Osteoblast (primary cell): Measurements from ENCODE around the gene TPPP2. TPM values are rescaled to one million over a fixed set of nuclear protein-coding genes. Genes with fewer than 3 reads are reported as not detected.

Experiments
- DNase-seq: peaks from one replicate; pipeline ENCODE4 v3.0.0; 2011; ENCODE audit warnings: low spot score, mixed read lengths; ENCODE audit not compliant: insufficient read length; ENCODE audit errors: missing footprints
- H2AFZ ChIP-seq: 2 replicates; pipeline ENCODE4 v1.6.0; 2011; ENCODE audit warnings: mild to moderate bottlenecking, low read length
- H3K27ac ChIP-seq: 2 replicates; pipeline ENCODE4 v1.5.1; 2011; ENCODE audit warnings: mild to moderate bottlenecking, low read depth, low read length, moderate library complexity
- H3K27me3 ChIP-seq: 2 replicates; pipeline ENCODE4 v1.6.0; 2012; ENCODE audit warnings: mild to moderate bottlenecking, control low read depth, inconsistent platforms, low read length, moderate library complexity; ENCODE audit not compliant: insufficient read depth
- H3K36me3 ChIP-seq: 2 replicates; pipeline ENCODE4 v1.5.1; 2011; ENCODE audit warnings: mild to moderate bottlenecking, low read length, control low read depth, moderate library complexity; ENCODE audit not compliant: insufficient read depth
- H3K4me1 ChIP-seq: 2 replicates; pipeline ENCODE4 v1.5.1; 2011; ENCODE audit warnings: mild to moderate bottlenecking, low read length, control low read depth, moderate library complexity; ENCODE audit not compliant: insufficient read depth
- H3K4me2 ChIP-seq: 2 replicates; pipeline ENCODE4 v1.6.0; 2011; ENCODE audit warnings: mild to moderate bottlenecking, low read length; ENCODE audit not compliant: insufficient read depth
- H3K4me3 ChIP-seq: fragments of 200-600 bp; sonication (generic); 3 replicates; pipeline ENCODE4 v1.5.1; 2012; ENCODE audit warnings: mild to moderate bottlenecking, low read length, inconsistent platforms; ENCODE audit not compliant: insufficient read depth
- H3K79me2 ChIP-seq: 2 replicates; pipeline ENCODE4 v1.6.0; 2012; ENCODE audit warnings: mild to moderate bottlenecking, low read length, control low read depth, inconsistent platforms; ENCODE audit not compliant: insufficient read depth
- H3K9me3 ChIP-seq: 2 replicates; pipeline ENCODE4 v1.5.1; 2011; ENCODE audit warnings: low read depth, low read length, control low read depth
- H4K20me1 ChIP-seq: 2 replicates; pipeline ENCODE4 v1.6.0; 2012; ENCODE audit warnings: mild to moderate bottlenecking, low read length, control low read depth; ENCODE audit not compliant: insufficient read depth
- CTCF ChIP-seq: IDR thresholded peaks from 2 replicates; pipeline ENCODE4 v1.5.1; 2011; ENCODE audit warnings: mild to moderate bottlenecking, low read depth, low read length, moderate library complexity; ENCODE audit errors: extremely low read depth
- total RNA-seq: library from RNA; depleted of rRNA; stranded (reverse); fragments of >200 nt; gene quantifications from 2 replicates; pipeline ENCODE4 v1.2.3, GENCODE V29; 2012

Gene TPPP2
- total RNA-seq, 1 donor, result not detected

- Histone ChIP-seq H3K4me2 (no peak overlapping the region), H3K79me2 (no peaks in the 10 kb centered on the region), H4K20me1 (no peaks in the 10 kb centered on the region), H3K27ac (no peak overlapping the region), H2AFZ (no peak overlapping the region), H3K27me3 (peaks cover 20% of the 10 kb centered on the region), H3K36me3 (no peaks in the 10 kb centered on the region), H3K9me3 (no peaks in the 10 kb centered on the region), H3K4me3 (no peak overlapping the region), H3K4me1 (no peaks in the 10 kb centered on the region)
- no peak for TF ChIP-seq CTCF
- no peak for DNase-seq
Measured at GRCh38 chr14:21011136-21011535, 18.9 kb upstream of the TPPP2 start.

GRCh38 chr14:21014761-21015190, 15.2 kb upstream of the TPPP2 start:
- Histone ChIP-seq H3K9me3 (no peaks in the 10 kb centered on the region), H3K4me1 (no peaks in the 10 kb centered on the region), H2AFZ (no peak overlapping the region), H3K4me3 (no peak overlapping the region), H3K36me3 (no peaks in the 10 kb centered on the region), H4K20me1 (no peaks in the 10 kb centered on the region), H3K79me2 (no peaks in the 10 kb centered on the region), H3K27ac (no peak overlapping the region), H3K27me3 (peaks cover 20% of the 10 kb centered on the region), H3K4me2 (no peak overlapping the region)
- peak; percentile 78 for DNase-seq
- TF ChIP-seq CTCF, result peak; percentile 89

- H3K4me3 ChIP-seq, result no peak overlapping the region
- TF ChIP-seq CTCF, result no peak
- H3K9me3 ChIP-seq, result no peaks in the 10 kb centered on the region
- DNase-seq, result no peak
- H3K4me1 ChIP-seq, result no peaks in the 10 kb centered on the region
- no peaks in the 10 kb centered on the region for H3K36me3 ChIP-seq
- no peak overlapping the region for H3K4me2 ChIP-seq
- peaks cover 21% of the 10 kb centered on the region for H3K27me3 ChIP-seq
- no peak overlapping the region for H2AFZ ChIP-seq
- no peaks in the 10 kb centered on the region for H4K20me1 ChIP-seq
- no peaks in the 10 kb centered on the region for H3K79me2 ChIP-seq
- no peak overlapping the region for H3K27ac ChIP-seq
Measured at GRCh38 chr14:21015312-21015711, 14.7 kb upstream of the TPPP2 start.

- H3K27me3 ChIP-seq, result peaks cover 28% of the 10 kb centered on the region
- H4K20me1 ChIP-seq, result no peaks in the 10 kb centered on the region
- no peak overlapping the region for H2AFZ ChIP-seq
- no peaks in the 10 kb centered on the region for H3K36me3 ChIP-seq
- H3K9me3 ChIP-seq, result no peaks in the 10 kb centered on the region
- no peaks in the 10 kb centered on the region for H3K4me1 ChIP-seq
- no peak overlapping the region for H3K4me2 ChIP-seq
- H3K79me2 ChIP-seq, result no peaks in the 10 kb centered on the region
- peak; percentile 41 for DNase-seq
- TF ChIP-seq CTCF, result no peak
- H3K27ac ChIP-seq, result no peak overlapping the region
- H3K4me3 ChIP-seq, result no peak overlapping the region
Measured at GRCh38 chr14:21016413-21017190, 13.4 kb upstream of the TPPP2 start.
